SK-N-SH (cell line): Measurements from ENCODE around the gene MARF1. TPM values are rescaled to one million over a fixed set of nuclear protein-coding genes. Genes with fewer than 3 reads are reported as not detected.

Source experiments
- CTCF ChIA-PET: fragments of 300-600, 350-600 bp; formaldehyde crosslinking; extraction: SDS; loops from one replicate; lab custom pipeline; 2021; lab: Yijun Ruan, JAX
- POLR2A ChIA-PET: fragments of 350-600 bp; sonication (Branson Sonifier 250); formaldehyde crosslinking; extraction: SDS; loops from one replicate; lab custom pipeline; 2020; ENCODE audit warnings: antibody characterized with exemption, inconsistent platforms; lab: Yijun Ruan, JAX
- DNase-seq: peaks from one replicate; pipeline ENCODE4 v3.0.0; 2012
- H2AFZ ChIP-seq: fragments of 200-600 bp; sonication (generic); 2 replicates; pipeline ENCODE4 v1.8.1; 2016; ENCODE audit warnings: antibody characterized with exemption, mild to moderate bottlenecking, low read depth
- H3F3A ChIP-seq: fragments of 200-600 bp; sonication (generic); replicated peaks from 2 replicates; pipeline ENCODE3; 2016; ENCODE audit warnings: antibody characterized with exemption, mild to moderate bottlenecking; ENCODE audit not compliant: insufficient read depth
- H3K27ac ChIP-seq, 2 experiments: fragments of 200-500 bp in 1 of 2; fragments of 200-600 bp in 1 of 2; sonication (Bioruptor generic) in 1 of 2; sonication (generic), shearing (Covaris generic) in 1 of 2; 2 replicates each; pipeline versions ENCODE4 v1.5.1 to v1.6.1; 2014 to 2016; ENCODE audit warnings: low read depth in 2 of 2, inconsistent platforms in 1 of 2, low read length in 1 of 2, mild to moderate bottlenecking in 1 of 2, mixed read lengths in 1 of 2
- H3K27me3 ChIP-seq: fragments of 200-600 bp; sonication (generic), shearing (Covaris generic); 2 replicates; pipeline ENCODE4 v1.6.1; 2016; ENCODE audit warnings: mixed run types; ENCODE audit not compliant: insufficient read depth
- H3K36me3 ChIP-seq, 2 experiments: fragments of 200-500 bp in 1 of 2; fragments of 200-600 bp in 1 of 2; sonication (Bioruptor generic) in 1 of 2; sonication (generic) in 1 of 2; replicated peaks in 1 of 2; 2 replicates each; pipeline versions ENCODE3 to v1.5.1; 2014 to 2016; ENCODE audit warnings: low read length in 1 of 2, mild to moderate bottlenecking in 1 of 2; ENCODE audit not compliant: insufficient read depth in 2 of 2, control insufficient read depth in 1 of 2
- H3K4me1 ChIP-seq, 2 experiments: fragments of 200-500 bp in 1 of 2; fragments of 200-600 bp in 1 of 2; sonication (Bioruptor generic) in 1 of 2; sonication (generic), shearing (Covaris generic) in 1 of 2; 2 replicates each; pipeline versions ENCODE4 v1.5.1 to v1.6.1; 2014 to 2016; ENCODE audit warnings: low read depth in 1 of 2, low read length in 1 of 2, mixed run types in 1 of 2; ENCODE audit not compliant: insufficient read depth in 2 of 2, control insufficient read depth in 1 of 2
- H3K4me2 ChIP-seq: fragments of 200-600 bp; sonication (generic), shearing (Covaris generic); 2 replicates; pipeline ENCODE4 v1.6.1; 2017; ENCODE audit warnings: mixed run types
- H3K4me3 ChIP-seq, 2 experiments: fragments of 200-500 bp in 1 of 2; fragments of 200-600 bp in 1 of 2; sonication (Bioruptor generic) in 1 of 2; sonication (generic), shearing (Covaris generic) in 1 of 2; 2 replicates each; pipeline versions ENCODE4 v1.5.1 to v1.8.1; 2014 to 2016; ENCODE audit warnings: low read depth in 2 of 2, inconsistent platforms in 1 of 2, low read length in 1 of 2, mild to moderate bottlenecking in 1 of 2, mixed read lengths in 1 of 2, moderate library complexity in 1 of 2
- H3K79me2 ChIP-seq: fragments of 200-600 bp; sonication (generic); 2 replicates; pipeline ENCODE4 v1.8.1; 2017; ENCODE audit warnings: mild to moderate bottlenecking; ENCODE audit not compliant: insufficient read depth
- H3K9ac ChIP-seq: fragments of 200-600 bp; sonication (generic); 2 replicates; pipeline ENCODE4 v1.6.1; 2017; ENCODE audit warnings: mixed run types
- H3K9me2 ChIP-seq: fragments of 200-600 bp; sonication (generic); 2 replicates; pipeline ENCODE4 v1.6.1; 2017; ENCODE audit warnings: mixed run types
- H3K9me3 ChIP-seq: fragments of 200-600 bp; sonication (generic); 2 replicates; pipeline ENCODE4 v1.6.1; 2017; ENCODE audit warnings: mixed run types, mild to moderate bottlenecking, moderate library complexity
- H4K20me1 ChIP-seq: fragments of 200-600 bp; sonication (generic); 2 replicates; pipeline ENCODE4 v1.6.1; 2017; ENCODE audit warnings: mild to moderate bottlenecking, mixed run types; ENCODE audit not compliant: insufficient read depth
- CHD2 ChIP-seq: fragments of 150-350 bp; IDR thresholded peaks from 2 replicates; pipeline ENCODE4 v1.6.1; 2018; ENCODE audit warnings: low read length; ENCODE audit not compliant: partially characterized antibody
- ELF1 ChIP-seq: IDR thresholded peaks from 2 replicates; pipeline ENCODE4 v1.4.0; 2012
- FOXJ3 ChIP-seq: sonication (generic); formaldehyde crosslinking; IDR thresholded peaks from 2 replicates; pipeline ENCODE4 v1.5.1; 2020; ENCODE audit warnings: mild to moderate bottlenecking, missing genetic modification reagents
- GABPA ChIP-seq: IDR thresholded peaks from 2 replicates; pipeline ENCODE4 v1.4.0; 2012; ENCODE audit warnings: low read depth, mild to moderate bottlenecking
- MXI1 ChIP-seq: IDR thresholded peaks from 2 replicates; pipeline ENCODE4 v1.6.1; 2012; ENCODE audit warnings: mild to moderate bottlenecking, low read depth, low read length, improper control_type of control experiment
- RCOR1 ChIP-seq: fragments of 150-350 bp; IDR thresholded peaks from 2 replicates; pipeline ENCODE4 v1.6.1; 2017; ENCODE audit warnings: antibody characterized with exemption, low read length
- WGBS: methylation state at CpG from one replicate; pipeline ENCODE4 v1.1.6; 2017; ENCODE audit warnings: low lambda C conversion rate; 5-methylcytosine and 5-hydroxymethylcytosine counted together
- polyA plus RNA-seq, 3 experiments: library from polyadenylated mRNA; depleted of rRNA; stranded (reverse); fragments of >200 nt; gene quantifications; 2 replicates each; pipeline ENCODE4 v1.2.3, GENCODE V29; 2012
- TF ChIP-seq, protein P1 (sequence below): IDR thresholded peaks from 2 replicates; pipeline ENCODE4 v1.4.0; 2012; ENCODE audit warnings: low read depth, borderline replicate concordance
- TF ChIP-seq, protein P2 (sequence below): fragments of 150-350 bp; IDR thresholded peaks from 2 replicates; pipeline ENCODE4 v1.6.1; 2017; ENCODE audit warnings: antibody characterized with exemption, low read length, low read depth, borderline replicate concordance
- TF ChIP-seq, protein P3 (sequence below): IDR thresholded peaks from 2 replicates; pipeline ENCODE4 v1.6.1; 2012; ENCODE audit warnings: mild to moderate bottlenecking, low read depth, low read length, moderate library complexity
- TF ChIP-seq, protein P4 (sequence below): fragments of 200-600 bp; sonication (generic); IDR thresholded peaks from 2 replicates; pipeline ENCODE4 v1.6.1; 2017; ENCODE audit warnings: antibody characterized with exemption, mild to moderate bottlenecking, moderate library complexity

MARF1 gene
- polyA plus RNA-seq, 1 of the 3 experiments (the other 2 are of a cell fraction), result 10.3 TPM

DNA sequence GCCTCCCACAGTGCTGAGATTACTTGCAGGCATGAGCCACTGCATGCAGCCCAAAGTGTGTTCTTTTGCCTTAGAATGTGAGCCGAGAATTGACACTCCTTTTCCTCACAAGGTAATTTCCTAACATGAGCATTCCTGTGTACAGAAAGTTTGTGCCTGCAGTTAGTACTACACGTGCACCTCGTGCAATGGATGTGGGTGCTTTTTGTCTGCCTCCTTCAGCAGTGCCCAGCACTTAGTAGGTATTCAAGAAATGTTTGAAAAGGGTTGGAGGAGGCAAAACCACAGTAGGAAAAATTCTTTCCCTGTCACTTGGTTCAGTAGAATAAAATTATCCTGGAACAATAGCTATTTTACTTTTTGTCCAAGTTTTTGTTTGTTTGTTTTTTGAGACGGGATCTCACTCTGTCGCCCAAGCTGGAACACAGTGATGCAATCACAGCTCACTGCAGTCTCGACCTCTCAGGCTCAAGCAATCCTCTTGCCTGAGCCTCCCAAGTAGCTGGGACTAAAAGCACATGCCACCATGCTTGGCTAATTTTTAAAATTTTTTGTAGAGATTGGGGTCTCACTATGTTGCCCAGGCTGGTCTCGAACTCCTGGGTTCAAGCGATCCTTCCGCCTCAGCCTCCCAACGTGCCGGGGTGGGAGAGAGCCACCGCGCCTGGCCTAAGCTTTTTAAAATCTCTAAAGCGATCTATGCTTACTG is 9.5 kb upstream of the MARF1 start:
- Histone ChIP-seq H3K9me3 (no peaks in the 10 kb centered on the region), H3K27me3 (no peaks in the 10 kb centered on the region), H3K4me3 (no peak overlapping the region), H2AFZ (no peak overlapping the region), H4K20me1 (peaks cover 16% of the 10 kb centered on the region; the same call in 1 of the 2 replicates), H3K4me2 (0 out of 2 replicates have a peak overlapping the region, but pooled peaks have one; percentile 7), H3K36me3 (no peaks in the 10 kb centered on the region), H3K79me2 (peaks cover 73% of the 10 kb centered on the region), H3K4me1 (peaks cover 2 to 4% of the 10 kb centered on the region in 2 experiments; a peak in 2 of 4 replicates), H3K9me2 (no peaks in the 10 kb centered on the region), H3K9ac (no peak overlapping the region), H3F3A (peaks cover 9% of the 10 kb centered on the region), H3K27ac (peak overlapping the region in 1 of 2 experiments; percentile 18; a peak in 1 of 4 replicates)
- TF ChIP-seq MXI1 (no peak), ELF1 (no peak), CHD2 (no peak), FOXJ3 (CRISPR knock-in tag) (no peak), GABPA (no peak)
- TF ChIP-seq, protein P1, sequence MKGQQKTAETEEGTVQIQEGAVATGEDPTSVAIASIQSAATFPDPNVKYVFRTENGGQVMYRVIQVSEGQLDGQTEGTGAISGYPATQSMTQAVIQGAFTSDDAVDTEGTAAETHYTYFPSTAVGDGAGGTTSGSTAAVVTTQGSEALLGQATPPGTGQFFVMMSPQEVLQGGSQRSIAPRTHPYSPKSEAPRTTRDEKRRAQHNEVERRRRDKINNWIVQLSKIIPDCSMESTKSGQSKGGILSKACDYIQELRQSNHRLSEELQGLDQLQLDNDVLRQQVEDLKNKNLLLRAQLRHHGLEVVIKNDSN, result no peak
- TF ChIP-seq, protein P2, sequence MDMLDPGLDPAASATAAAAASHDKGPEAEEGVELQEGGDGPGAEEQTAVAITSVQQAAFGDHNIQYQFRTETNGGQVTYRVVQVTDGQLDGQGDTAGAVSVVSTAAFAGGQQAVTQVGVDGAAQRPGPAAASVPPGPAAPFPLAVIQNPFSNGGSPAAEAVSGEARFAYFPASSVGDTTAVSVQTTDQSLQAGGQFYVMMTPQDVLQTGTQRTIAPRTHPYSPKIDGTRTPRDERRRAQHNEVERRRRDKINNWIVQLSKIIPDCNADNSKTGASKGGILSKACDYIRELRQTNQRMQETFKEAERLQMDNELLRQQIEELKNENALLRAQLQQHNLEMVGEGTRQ, result no peak
- TF ChIP-seq, protein P3, sequence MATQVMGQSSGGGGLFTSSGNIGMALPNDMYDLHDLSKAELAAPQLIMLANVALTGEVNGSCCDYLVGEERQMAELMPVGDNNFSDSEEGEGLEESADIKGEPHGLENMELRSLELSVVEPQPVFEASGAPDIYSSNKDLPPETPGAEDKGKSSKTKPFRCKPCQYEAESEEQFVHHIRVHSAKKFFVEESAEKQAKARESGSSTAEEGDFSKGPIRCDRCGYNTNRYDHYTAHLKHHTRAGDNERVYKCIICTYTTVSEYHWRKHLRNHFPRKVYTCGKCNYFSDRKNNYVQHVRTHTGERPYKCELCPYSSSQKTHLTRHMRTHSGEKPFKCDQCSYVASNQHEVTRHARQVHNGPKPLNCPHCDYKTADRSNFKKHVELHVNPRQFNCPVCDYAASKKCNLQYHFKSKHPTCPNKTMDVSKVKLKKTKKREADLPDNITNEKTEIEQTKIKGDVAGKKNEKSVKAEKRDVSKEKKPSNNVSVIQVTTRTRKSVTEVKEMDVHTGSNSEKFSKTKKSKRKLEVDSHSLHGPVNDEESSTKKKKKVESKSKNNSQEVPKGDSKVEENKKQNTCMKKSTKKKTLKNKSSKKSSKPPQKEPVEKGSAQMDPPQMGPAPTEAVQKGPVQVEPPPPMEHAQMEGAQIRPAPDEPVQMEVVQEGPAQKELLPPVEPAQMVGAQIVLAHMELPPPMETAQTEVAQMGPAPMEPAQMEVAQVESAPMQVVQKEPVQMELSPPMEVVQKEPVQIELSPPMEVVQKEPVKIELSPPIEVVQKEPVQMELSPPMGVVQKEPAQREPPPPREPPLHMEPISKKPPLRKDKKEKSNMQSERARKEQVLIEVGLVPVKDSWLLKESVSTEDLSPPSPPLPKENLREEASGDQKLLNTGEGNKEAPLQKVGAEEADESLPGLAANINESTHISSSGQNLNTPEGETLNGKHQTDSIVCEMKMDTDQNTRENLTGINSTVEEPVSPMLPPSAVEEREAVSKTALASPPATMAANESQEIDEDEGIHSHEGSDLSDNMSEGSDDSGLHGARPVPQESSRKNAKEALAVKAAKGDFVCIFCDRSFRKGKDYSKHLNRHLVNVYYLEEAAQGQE, result no peak
- POLR2A ChIA-PET, result no interaction called here
- 93% methylated on average over 14 of the region's 14 CpGs for WGBS
- DNase-seq, result no peak
- CTCF ChIA-PET, result interaction anchor here (1.1 to 1.4 kb wide), 2 partner anchors 10 to 225 kb away, joined by 3 read pairs; no protein-coding TSS in a partner anchor

DNA sequence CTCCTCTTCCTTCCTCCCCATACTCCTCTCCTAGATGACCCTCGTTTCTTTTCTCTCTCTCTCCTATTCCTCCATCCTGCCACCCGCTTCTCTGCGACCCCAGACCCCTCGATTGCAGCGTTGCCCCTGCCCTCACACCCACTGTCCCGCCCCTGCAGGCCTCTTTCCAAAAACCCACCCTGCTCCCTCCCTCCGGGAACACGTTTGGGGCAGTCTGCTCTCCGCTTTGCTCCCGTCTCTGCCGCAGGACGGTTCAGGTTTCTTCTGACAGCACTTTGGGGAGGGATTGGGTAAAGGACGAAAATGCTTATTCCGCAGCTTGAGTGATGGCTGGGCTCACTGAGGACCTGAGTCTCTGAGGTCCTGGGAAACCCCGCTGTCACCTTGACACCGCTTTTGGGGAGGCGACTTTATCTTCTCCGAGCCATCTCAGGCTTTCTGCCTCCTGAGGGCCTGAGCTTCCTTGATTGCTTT is 7.8 kb upstream of the MARF1 start:
- Histone ChIP-seq H3K9me3 (no peaks in the 10 kb centered on the region), H3K27ac (peak overlapping the region; percentile 67 to 76), H2AFZ (peak overlapping the region; percentile 96; the same call in 1 of the 2 replicates), H3K79me2 (peaks cover 56% of the 10 kb centered on the region), H3F3A (peaks cover 11% of the 10 kb centered on the region), H3K27me3 (no peaks in the 10 kb centered on the region), H3K4me2 (peak overlapping the region; percentile 98), H3K4me3 (peak overlapping the region; percentile 76 to 98), H3K9ac (peak overlapping the region; percentile 94), H3K9me2 (no peaks in the 10 kb centered on the region), H3K4me1 (peaks cover 2 to 4% of the 10 kb centered on the region in 2 experiments; a peak in 2 of 4 replicates), H3K36me3 (no peaks in the 10 kb centered on the region), H4K20me1 (peaks cover 16% of the 10 kb centered on the region; the same call in 1 of the 2 replicates)
- DNase-seq, result peak; percentile 51
- 2% methylated on average over 16 of the region's 18 CpGs for WGBS
- TF ChIP-seq, protein P4, sequence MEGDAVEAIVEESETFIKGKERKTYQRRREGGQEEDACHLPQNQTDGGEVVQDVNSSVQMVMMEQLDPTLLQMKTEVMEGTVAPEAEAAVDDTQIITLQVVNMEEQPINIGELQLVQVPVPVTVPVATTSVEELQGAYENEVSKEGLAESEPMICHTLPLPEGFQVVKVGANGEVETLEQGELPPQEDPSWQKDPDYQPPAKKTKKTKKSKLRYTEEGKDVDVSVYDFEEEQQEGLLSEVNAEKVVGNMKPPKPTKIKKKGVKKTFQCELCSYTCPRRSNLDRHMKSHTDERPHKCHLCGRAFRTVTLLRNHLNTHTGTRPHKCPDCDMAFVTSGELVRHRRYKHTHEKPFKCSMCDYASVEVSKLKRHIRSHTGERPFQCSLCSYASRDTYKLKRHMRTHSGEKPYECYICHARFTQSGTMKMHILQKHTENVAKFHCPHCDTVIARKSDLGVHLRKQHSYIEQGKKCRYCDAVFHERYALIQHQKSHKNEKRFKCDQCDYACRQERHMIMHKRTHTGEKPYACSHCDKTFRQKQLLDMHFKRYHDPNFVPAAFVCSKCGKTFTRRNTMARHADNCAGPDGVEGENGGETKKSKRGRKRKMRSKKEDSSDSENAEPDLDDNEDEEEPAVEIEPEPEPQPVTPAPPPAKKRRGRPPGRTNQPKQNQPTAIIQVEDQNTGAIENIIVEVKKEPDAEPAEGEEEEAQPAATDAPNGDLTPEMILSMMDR, result no peak
- 0 out of 2 replicates have a peak, but pooled peaks have one; percentile 6 for TF ChIP-seq RCOR1
- CTCF ChIA-PET, result interaction anchor here (1.6 kb wide), 1 partner anchor 31 kb away, joined by 4 read pairs; no protein-coding TSS in a partner anchor
- POLR2A ChIA-PET, result no interaction called here
